COLO829 (cell line): Measurements from ENCODE around the gene TEX29.

Experiments used
- DNase-seq: peaks from one replicate; pipeline ENCODE4 v3.0.0; 2012; ENCODE audit warnings: low spot score

TEX29 gene

GRCh38 chr13:111341886-111342285, 21.4 kb downstream of the TEX29 start:
- DNase-seq: no peak

DNA sequence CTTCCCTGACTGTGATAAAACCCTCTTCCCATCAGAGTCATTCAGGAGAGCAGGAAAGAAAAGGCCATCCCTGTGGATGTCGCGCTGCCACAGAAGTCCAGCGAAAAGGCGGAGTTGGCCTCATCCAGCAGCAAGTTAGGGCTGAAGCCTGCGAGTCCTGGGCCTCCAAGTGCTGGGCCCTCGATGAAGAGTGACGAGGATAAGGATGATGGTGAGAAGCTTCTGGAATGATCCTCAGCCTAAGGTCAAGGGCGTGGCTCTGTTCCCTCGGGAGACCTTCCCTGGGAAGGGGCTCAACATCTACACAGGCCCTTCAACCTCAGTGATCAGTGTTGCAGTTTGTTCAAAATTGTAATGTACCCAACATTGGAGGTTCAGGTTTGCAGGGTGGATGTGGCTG, 22.3 kb downstream of the TEX29 start:
- DNase-seq: no peak

GRCh38 chr13:111343186-111343805, 22.9 kb downstream of the TEX29 start:
- DNase-seq: no peak

GRCh38 chr13:111344471-111345191, 24.2 kb downstream of the TEX29 start:
- no peak for DNase-seq

DNA sequence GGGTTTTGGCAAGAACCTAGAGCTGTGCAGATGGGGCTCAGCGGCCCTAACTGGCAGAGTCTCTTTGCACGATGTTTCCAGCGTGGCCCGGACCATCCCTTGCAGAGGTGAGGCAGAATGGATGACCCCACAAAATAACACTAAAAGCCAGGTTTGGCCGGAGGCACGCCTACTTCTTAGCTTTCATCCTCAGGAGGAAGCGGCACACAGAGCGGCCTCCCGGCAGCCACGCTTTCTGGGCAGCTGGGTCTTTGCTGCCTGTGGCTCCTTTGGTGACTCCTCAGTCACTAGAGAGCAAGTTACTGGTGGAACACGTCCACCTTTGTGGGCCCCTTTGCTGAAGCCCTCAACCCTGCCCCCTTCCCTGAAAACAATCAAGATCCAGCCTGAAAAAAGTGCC, 25.2 kb downstream of the TEX29 start:
- no peak for DNase-seq

GRCh38 chr13:111346101-111346680, 25.7 kb downstream of the TEX29 start:
- no peak for DNase-seq

- no peak for DNase-seq
Observed at GRCh38 chr13:111347438-111347837, 27.0 kb downstream of the TEX29 start.

GRCh38 chr13:111353508-111353907, 33.1 kb downstream of the TEX29 start:
- DNase-seq: no peak

- DNase-seq: no peak
Observed at GRCh38 chr13:111354789-111355188, 34.3 kb downstream of the TEX29 start.

GRCh38 chr13:111356795-111357194, 36.4 kb downstream of the TEX29 start:
- no peak for DNase-seq

GRCh38 chr13:111359237-111359915, 38.9 kb downstream of the TEX29 start:
- no peak for DNase-seq

GRCh38 chr13:111359930-111360329, 39.5 kb downstream of the TEX29 start:
- no peak for DNase-seq

- DNase-seq: no peak
Observed at GRCh38 chr13:111360452-111360851, 40.0 kb downstream of the TEX29 start.

DNA sequence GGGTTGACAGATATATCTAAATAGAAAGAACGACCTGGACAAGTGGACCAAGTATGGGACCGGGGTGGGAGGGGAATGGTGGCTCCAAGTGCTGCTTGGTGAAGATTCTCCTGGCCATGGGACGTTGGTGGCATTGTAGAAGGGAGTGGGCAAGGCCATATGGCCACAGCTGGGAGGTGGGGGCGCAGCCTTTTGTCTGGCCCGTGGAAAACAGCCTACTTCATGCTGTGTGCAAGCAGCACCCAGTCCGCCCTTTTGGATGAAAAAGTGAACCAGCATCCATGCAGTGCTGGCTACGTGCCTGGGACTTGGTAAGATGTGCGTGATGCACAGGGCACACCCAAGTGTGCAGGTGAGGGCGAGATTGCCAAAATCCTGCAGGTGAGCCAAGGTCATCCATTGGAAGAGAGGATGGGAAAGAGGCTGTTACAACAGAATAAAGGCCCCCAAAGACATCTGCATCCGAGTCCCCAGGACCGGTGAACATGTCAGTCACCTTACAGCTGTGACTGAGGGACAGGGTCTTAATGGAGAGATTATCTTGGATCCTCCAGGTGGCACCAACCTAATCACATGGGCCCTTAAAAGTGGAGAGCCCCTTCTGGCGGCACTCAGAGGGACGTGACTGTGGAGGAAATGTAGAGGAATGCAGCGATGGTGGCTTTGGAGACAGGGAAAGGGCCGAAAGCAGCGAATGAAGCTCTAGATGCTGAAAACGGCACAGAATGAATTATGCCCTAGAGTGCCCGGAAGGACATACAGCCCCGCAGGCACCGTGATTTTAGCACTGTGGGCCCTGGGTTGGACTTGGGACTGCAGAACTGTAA, 40.8 kb downstream of the TEX29 start:
- no peak for DNase-seq

DNA sequence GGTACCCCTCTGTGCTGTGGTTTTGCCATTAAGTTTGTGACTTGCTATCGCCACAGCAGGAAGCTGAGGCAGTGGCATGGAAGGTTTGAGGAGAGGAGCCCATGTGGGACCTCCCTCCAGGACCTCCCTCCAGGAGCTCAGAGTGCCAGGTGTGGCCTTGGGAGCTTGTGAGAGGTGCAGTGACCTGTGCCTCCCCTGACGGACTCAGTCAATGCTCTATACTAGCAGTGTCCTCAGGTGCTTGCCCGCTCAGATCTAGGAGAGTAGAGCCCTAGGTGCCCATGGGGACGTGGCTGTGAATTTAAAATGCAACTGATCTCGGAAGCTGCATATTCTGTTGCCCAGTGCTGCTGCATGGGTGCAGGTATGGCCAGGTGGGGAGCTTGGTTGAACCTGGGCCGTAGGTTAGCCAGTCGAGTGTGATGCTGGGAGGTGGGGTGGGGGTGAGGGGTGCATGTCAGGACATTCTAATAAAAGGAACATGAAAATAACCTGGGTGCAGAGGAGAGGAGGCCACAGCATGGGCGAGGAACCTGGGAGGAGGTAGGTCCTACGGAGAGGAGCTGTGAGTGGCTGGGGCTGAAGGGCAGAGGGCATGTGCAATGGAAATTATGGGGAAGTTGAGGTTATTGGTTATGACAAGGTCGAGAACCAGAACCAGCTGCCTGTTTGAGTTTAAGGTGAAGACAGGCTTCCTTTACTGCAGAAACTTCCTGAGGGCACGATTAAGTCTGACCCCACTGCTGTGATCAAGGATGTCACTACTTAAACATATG, 41.6 kb downstream of the TEX29 start:
- DNase-seq: no peak

- DNase-seq: no peak
Observed at GRCh38 chr13:111363121-111363520, 42.7 kb downstream of the TEX29 start.

DNA sequence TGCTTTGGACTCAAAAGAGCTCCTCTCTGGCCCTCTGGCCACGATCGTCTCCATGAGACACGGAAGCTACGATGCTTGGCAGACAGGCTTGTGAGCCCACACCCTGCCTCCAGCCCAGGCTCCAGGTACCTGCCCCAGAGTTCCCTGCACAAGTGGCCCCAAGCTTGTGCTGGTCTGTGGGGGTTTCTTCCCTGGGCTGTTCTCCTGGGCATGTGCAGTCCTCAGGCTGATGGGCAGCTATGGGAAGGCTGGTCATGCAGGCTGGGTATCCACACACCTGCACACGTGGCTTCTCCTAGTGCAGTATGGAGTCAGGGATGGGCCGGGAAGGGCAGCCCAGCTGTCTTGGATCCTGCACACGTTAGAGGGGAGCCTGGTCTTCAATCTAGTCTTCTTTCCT, 43.1 kb downstream of the TEX29 start:
- DNase-seq: no peak

DNA sequence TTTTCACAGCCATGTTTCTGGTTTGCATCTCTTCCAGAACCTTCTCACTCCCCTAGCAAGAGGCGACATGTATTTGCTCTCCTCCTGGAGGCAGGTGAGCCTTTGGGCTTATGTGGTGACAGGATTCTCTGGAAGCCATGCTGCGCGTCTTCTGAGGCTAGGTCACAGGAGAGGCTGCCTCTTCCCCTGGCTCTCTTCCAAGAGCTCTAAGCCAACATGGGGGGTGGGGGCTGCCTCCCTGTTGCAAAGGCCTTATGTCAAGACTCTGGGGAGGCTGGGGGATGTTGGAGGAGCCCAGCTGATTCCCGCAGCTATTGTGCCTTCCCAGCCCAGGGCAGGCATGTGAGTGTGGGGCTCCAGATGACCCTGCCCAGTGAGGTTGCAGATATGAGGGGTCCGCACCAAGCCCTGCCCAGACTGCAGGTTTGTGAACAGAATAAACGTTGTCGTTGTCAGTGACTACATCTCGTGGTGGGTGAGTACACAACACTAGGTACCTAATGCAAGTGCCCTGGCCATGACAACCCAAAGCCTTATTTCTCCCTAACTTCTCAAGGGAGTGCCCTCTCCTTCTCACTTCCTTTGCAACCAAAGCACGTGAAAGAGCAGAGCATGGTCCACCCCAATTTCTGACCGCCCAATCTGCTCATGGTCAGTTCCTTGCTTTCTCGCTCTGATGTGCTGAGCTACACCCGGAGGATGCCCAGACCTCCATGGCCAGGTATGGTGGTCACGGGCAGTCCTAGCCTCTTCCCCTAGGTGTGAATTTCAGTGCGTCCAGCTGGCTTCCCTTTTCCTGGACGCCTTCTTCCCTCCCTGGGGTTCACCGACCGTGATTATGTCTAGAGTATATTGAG, 44.9 kb downstream of the TEX29 start:
- DNase-seq: no peak

GRCh38 chr13:111367340-111367739, 46.9 kb downstream of the TEX29 start:
- no peak for DNase-seq

DNA sequence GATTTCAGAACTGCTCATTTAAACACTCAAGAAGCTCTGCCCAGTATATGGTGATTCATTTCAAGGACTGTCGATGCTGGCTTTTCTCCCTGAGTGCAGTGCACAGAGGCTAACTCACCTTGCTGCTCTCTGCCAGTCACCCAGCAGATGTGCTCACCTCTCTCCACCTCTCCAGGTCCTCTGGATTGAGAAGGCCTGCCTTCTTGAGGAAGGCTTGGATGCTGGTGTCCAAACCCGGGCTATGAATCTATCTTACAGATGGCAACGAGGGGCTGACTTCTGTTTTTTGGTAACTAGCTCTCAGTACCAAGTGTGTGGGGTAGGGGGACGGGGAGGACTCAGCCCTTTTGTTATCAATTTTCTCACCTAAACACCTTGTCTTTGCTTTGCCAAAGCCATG, 47.6 kb downstream of the TEX29 start:
- no peak for DNase-seq
